HCT116 (cell line): Measurements from ENCODE around the gene MMP17. TPM values are rescaled to one million over a fixed set of nuclear protein-coding genes. Genes with fewer than 3 reads are reported as not detected.

Experiments used
- ATAC-seq: fragments of 200-7000 bp; cut with Tn5 transposase; 2 replicates; pipeline ENCODE4 v1.9.1; 2020; ENCODE audit warnings: mild to moderate bottlenecking, moderate library complexity
- BruUV-seq: library from RNA; stranded (reverse); fragments of 400-500 nt; replicated peaks from 2 replicates; lab custom pipeline; 2021; lab: Mats Ljungman, UMichigan
- CTCF ChIA-PET: fragments of 300-600 bp; sonication (Branson Sonifier 250); formaldehyde crosslinking; loops from one replicate; lab custom pipeline; 2021; ENCODE audit warnings: antibody characterized with exemption; lab: Charles Lee
- POLR2A ChIA-PET: fragments of 300-600, 350-600 bp; sonication (Branson Sonifier 250); formaldehyde crosslinking; loops from one replicate; lab custom pipeline; 2021; ENCODE audit warnings: antibody characterized with exemption; lab: Charles Lee
- RAD21 ChIA-PET, 2 experiments: fragments of 300-600 bp; sonication (Branson Sonifier 250); formaldehyde crosslinking; loops; one replicate each; lab custom pipeline; 2023; ENCODE audit warnings: low total read pairs in 2 of 2; ENCODE audit not compliant: uncharacterized antibody in 2 of 2, unreplicated experiment in 2 of 2, low non-redundant PET in 1 of 2; lab: Charles Lee
- DNase-seq: peaks from one replicate; pipeline ENCODE4 v3.0.0-alpha.2; 2010; ENCODE audit warnings: low read depth, low spot score
- H2AFZ ChIP-seq: fragments of 200-600 bp; shearing (Covaris generic), sonication (generic); 2 replicates; pipeline ENCODE4 v1.6.1; 2017; ENCODE audit warnings: low read depth, mixed run types, mixed read lengths, antibody characterized with exemption, low read length; ENCODE audit not compliant: poor library complexity, severe bottlenecking
- H3K27ac ChIP-seq: 2 replicates; pipeline ENCODE4 v1.5.1; 2012; ENCODE audit warnings: low read depth, low read length
- H3K27me3 ChIP-seq: fragments of 200-600 bp; sonication (generic); 2 replicates; pipeline ENCODE4 v1.6.1; 2016; ENCODE audit warnings: mixed run types, low read length, mixed read lengths; ENCODE audit not compliant: insufficient read depth
- H3K36me3 ChIP-seq, 2 experiments: fragments of 200-500 bp in 1 of 2; fragments of 200-600 bp in 1 of 2; sonication (Bioruptor generic) in 1 of 2; sonication (generic) in 1 of 2; 2 replicates each; pipeline versions ENCODE4 v1.5.1 to v1.6.1; 2014 to 2016; ENCODE audit warnings: low read length in 2 of 2, inconsistent platforms in 1 of 2, mixed read lengths in 1 of 2, mixed run types in 1 of 2; ENCODE audit not compliant: insufficient read depth in 2 of 2, control insufficient read depth in 1 of 2
- H3K4me1 ChIP-seq, 2 experiments: fragments of 200-600 bp in 1 of 2; sonication (generic) in 1 of 2; 2 replicates each; pipeline versions ENCODE4 v1.5.1 to v1.6.1; 2012 to 2017; ENCODE audit warnings: low read length in 2 of 2, inconsistent platforms in 1 of 2, mild to moderate bottlenecking in 1 of 2, mixed read lengths in 1 of 2, mixed run types in 1 of 2, moderate library complexity in 1 of 2; ENCODE audit not compliant: insufficient read depth in 2 of 2, control insufficient read depth in 1 of 2
- H3K4me2 ChIP-seq: fragments of 200-600 bp; sonication (generic); 2 replicates; pipeline ENCODE4 v1.6.1; 2017; ENCODE audit warnings: mixed run types, low read length, mixed read lengths
- H3K4me3 ChIP-seq, 2 experiments: fragments of 200-600 bp in 1 of 2; sonication (generic) in 1 of 2; replicated peaks in 1 of 2; 2 replicates each; pipeline ENCODE4 v1.5.1; 2011 to 2016; ENCODE audit warnings: low read length in 2 of 2, control low read depth in 1 of 2, low read depth in 1 of 2, mild to moderate bottlenecking in 1 of 2, mixed read lengths in 1 of 2, mixed run types in 1 of 2
- H3K79me2 ChIP-seq: fragments of 200-600 bp; sonication (generic); 2 replicates; pipeline ENCODE4 v1.6.1; 2017; ENCODE audit warnings: mild to moderate bottlenecking, mixed run types, low read length, moderate library complexity, mixed read lengths; ENCODE audit not compliant: insufficient read depth
- H3K9ac ChIP-seq: fragments of 200-600 bp; sonication (generic); 2 replicates; pipeline ENCODE4 v1.6.1; 2016; ENCODE audit warnings: low read length, mixed read lengths
- H3K9me2 ChIP-seq: fragments of 200-600 bp; sonication (generic), shearing (Covaris generic); 2 replicates; pipeline ENCODE4 v1.6.1; 2017; ENCODE audit warnings: mixed run types, mild to moderate bottlenecking, moderate library complexity; ENCODE audit not compliant: insufficient read depth
- H3K9me3 ChIP-seq, 2 experiments: fragments of 200-500 bp in 1 of 2; fragments of 200-600 bp in 1 of 2; sonication (Bioruptor generic) in 1 of 2; sonication (generic) in 1 of 2; 2 replicates each; pipeline ENCODE4 v1.6.1; 2014 to 2017; ENCODE audit warnings: low read length in 2 of 2, mixed read lengths in 2 of 2, inconsistent platforms in 1 of 2, low read depth in 1 of 2, mild to moderate bottlenecking in 1 of 2, mixed run types in 1 of 2, moderate library complexity in 1 of 2; ENCODE audit not compliant: control insufficient read depth in 1 of 2, insufficient read depth in 1 of 2
- H4K20me1 ChIP-seq: fragments of 200-600 bp; sonication (generic), shearing (Covaris generic); 2 replicates; pipeline ENCODE4 v1.6.1; 2017; ENCODE audit warnings: mixed run types, mild to moderate bottlenecking, moderate library complexity; ENCODE audit not compliant: insufficient read depth
- CBX3 ChIP-seq: IDR thresholded peaks from 2 replicates; pipeline ENCODE4 v1.6.1; 2012; ENCODE audit warnings: low read depth
- CEBPB ChIP-seq: IDR thresholded peaks from 2 replicates; pipeline ENCODE4 v1.6.1; 2012; ENCODE audit warnings: low read depth
- CTCF ChIP-seq, 3 experiments: fragments of 200-600 bp in 1 of 3; sonication (generic) in 1 of 3; IDR thresholded peaks in 2 of 3; conservative IDR thresholded peaks in 1 of 3; 2 replicates each; pipeline ENCODE4 v1.5.1; 2012 to 2017; ENCODE audit warnings: low read depth in 2 of 3, low read length in 2 of 3, antibody characterized with exemption in 1 of 3, borderline replicate concordance in 1 of 3, control low read depth in 1 of 3, mild to moderate bottlenecking in 1 of 3, mixed read lengths in 1 of 3, mixed run types in 1 of 3, moderate library complexity in 1 of 3; ENCODE audit not compliant: insufficient read depth in 1 of 3
- EGR1 ChIP-seq: IDR thresholded peaks from 2 replicates; pipeline ENCODE4 v1.6.1; 2012; ENCODE audit warnings: low read depth
- ELF1 ChIP-seq: IDR thresholded peaks from 2 replicates; pipeline ENCODE4 v1.6.1; 2012; ENCODE audit warnings: low read depth, borderline replicate concordance
- EZH2 ChIP-seq: fragments of 200-600 bp; sonication (generic); IDR thresholded peaks from 2 replicates; pipeline ENCODE4 v1.6.1; 2017; ENCODE audit warnings: antibody characterized with exemption, mixed run types
- EZH2phosphoT487 ChIP-seq: fragments of 200-600 bp; IDR thresholded peaks from 2 replicates; pipeline ENCODE4 v1.6.1; 2018; ENCODE audit warnings: antibody characterized with exemption, borderline replicate concordance
- FOSL1 ChIP-seq: IDR thresholded peaks from 2 replicates; pipeline ENCODE4 v1.6.1; 2012; ENCODE audit warnings: low read depth
- JUND ChIP-seq: IDR thresholded peaks from 2 replicates; pipeline ENCODE4 v1.6.1; 2012
- MAX ChIP-seq: IDR thresholded peaks from 2 replicates; pipeline ENCODE4 v1.6.1; 2012
- POLR2A ChIP-seq: IDR thresholded peaks from 2 replicates; pipeline ENCODE4 v1.7.0; 2011; ENCODE audit warnings: borderline replicate concordance; ENCODE audit not compliant: insufficient read depth, insufficient read length; ENCODE audit errors: extremely low read depth
- POLR2AphosphoS5 ChIP-seq: IDR thresholded peaks from 2 replicates; pipeline ENCODE4 v1.6.1; 2011; ENCODE audit warnings: mild to moderate bottlenecking, low read depth, low read length, moderate library complexity
- RAD21 ChIP-seq: IDR thresholded peaks from 2 replicates; pipeline ENCODE4 v1.6.1; 2012; ENCODE audit warnings: low read depth, mild to moderate bottlenecking
- REST ChIP-seq: IDR thresholded peaks from 2 replicates; pipeline ENCODE4 v1.6.1; 2012; ENCODE audit warnings: low read depth
- SP1 ChIP-seq: IDR thresholded peaks from 2 replicates; pipeline ENCODE4 v1.6.1; 2012; ENCODE audit warnings: low read depth
- SRF ChIP-seq: IDR thresholded peaks from 2 replicates; pipeline ENCODE4 v1.6.1; 2012; ENCODE audit warnings: low read depth
- TCF7L2 ChIP-seq: IDR thresholded peaks from 2 replicates; pipeline ENCODE4 v1.7.0; 2011; ENCODE audit warnings: borderline replicate concordance, inconsistent platforms; ENCODE audit not compliant: insufficient read depth, insufficient read length; ENCODE audit errors: extremely low read depth
- ZBTB33 ChIP-seq: IDR thresholded peaks from 2 replicates; pipeline ENCODE4 v1.6.1; 2011; ENCODE audit warnings: mild to moderate bottlenecking, low read length, moderate library complexity; ENCODE audit not compliant: insufficient replicate concordance; ENCODE audit errors: extremely low read depth
- ZFX ChIP-seq: fragments of 450-650 bp; IDR thresholded peaks from 2 replicates; pipeline ENCODE4 v1.6.1; 2017
- ZNF274 ChIP-seq: fragments of 200-500 bp; sonication (Bioruptor generic); IDR thresholded peaks from 2 replicates; pipeline ENCODE4 v1.6.1; 2014; ENCODE audit warnings: mild to moderate bottlenecking, low read depth, low read length, inconsistent platforms
- intact Hi-C: fragments of 100-400 bp; cut with micrococcal nuclease; formaldehyde crosslinking; loops from 2 replicates; pipeline ENCODE4 v1.10.0; 2022
- total RNA-seq: library from RNA; stranded (reverse); gene quantifications from one replicate; pipeline ENCODE4 v1.2.1, GENCODE V29; 2021; ENCODE audit not compliant: unreplicated experiment

MMP17 gene
- total RNA-seq, 1 experiment from 2014 or later, result 14.3 TPM

- DNase-seq (no peak), ATAC-seq (no peak)
- no peaks in the 10 kb centered on the region for H3K36me3 ChIP-seq
- peak overlapping the region; percentile 39; the same call in 1 of the 2 replicates for H3K27ac ChIP-seq
- no peaks in the 10 kb centered on the region for H3K27me3 ChIP-seq
- ChIA-PET POLR2A (no interaction called here), RAD21 (no interaction called here), CTCF (no interaction called here)
- BruUV-seq, result no TSS peak
- no peaks in the 10 kb centered on the region for H4K20me1 ChIP-seq
- TF ChIP-seq REST, result no peak
- no peak for TF ChIP-seq TCF7L2
- TF ChIP-seq RAD21, result no peak
- TF ChIP-seq EGR1, result no peak
- no peak for TF ChIP-seq ZNF274
- no peak for TF ChIP-seq POLR2A
- no peak for TF ChIP-seq ELF1
- no peak for TF ChIP-seq ZFX
- TF ChIP-seq CBX3, result no peak
- no peak for TF ChIP-seq CEBPB
- no peak for TF ChIP-seq MAX
- no peak for TF ChIP-seq CTCF (IDR thresholded peaks at IDR 0.05 in 2 of 3, conservative IDR thresholded peaks at IDR 0.05 in 1 of 3; ENCODE audit: borderline replicate concordance in 1 of 3, insufficient read depth in 1 of 3, low read depth in 2 of 3, low read length in 2 of 3)
- TF ChIP-seq FOSL1, result no peak
- TF ChIP-seq POLR2AphosphoS5, result no peak
- no peak for TF ChIP-seq SP1
- no peak for TF ChIP-seq EZH2
- no peak for TF ChIP-seq ZBTB33
- TF ChIP-seq EZH2phosphoT487, result no peak
- no peak for TF ChIP-seq SRF
- no peak for TF ChIP-seq JUND
- H3K4me3 ChIP-seq, result peak overlapping the region in 1 of 2 experiments; percentile 7; a peak in 1 of 4 replicates
- H3K9me2 ChIP-seq, result no peaks in the 10 kb centered on the region
- intact Hi-C loops, result loop anchor here (2.0 to 5.0 kb wide), 2 partner anchors 33 to 86 kb away; partner anchors contain the start of genes EP400 and ULK1
- peak overlapping the region; percentile 15 for H3K9ac ChIP-seq
- H3K4me1 ChIP-seq, result peaks cover 25 to 33% of the 10 kb centered on the region in 2 experiments
- peak overlapping the region; percentile 61 for H2AFZ ChIP-seq
- peak overlapping the region; percentile 60 for H3K4me2 ChIP-seq
- H3K79me2 ChIP-seq, result no peaks in the 10 kb centered on the region
- H3K9me3 ChIP-seq, result no peaks in the 10 kb centered on the region
Observed at GRCh38 chr12:131861261-131862083, 33.3 kb downstream of the MMP17 start.
